Heart left ventricle (tissue), 16 donors: ENCODE results near the gene BMPER. TPM values are rescaled to one million over a fixed set of nuclear protein-coding genes. Genes with fewer than 3 reads are reported as not detected.

Source experiments
- ATAC-seq, 4 donors: fragments of 200-7000 bp; cut with Tn5 transposase; one replicate each; pipeline ENCODE4 v1.9.1; 2020 to 2022; ENCODE audit warnings: moderate library complexity in 4 of 4, mild to moderate bottlenecking in 3 of 4, moderate number of reproducible peaks in 1 of 4
- DNase-seq, 5 donors: peaks; one replicate each; pipeline ENCODE4 v3.0.0-alpha.2; 2020
- H3K27ac ChIP-seq, 12 donors: fragments of 200-600 bp; sonication (generic) in 4 of 12; one replicate each; pipeline versions ENCODE4 v1.5.0 to v1.8.0; 2016 to 2022; ENCODE audit warnings: mild to moderate bottlenecking in 2 of 12
- H3K27me3 ChIP-seq, 9 donors: fragments of 200-600 bp; sonication (generic) in 2 of 9; one replicate each; pipeline versions ENCODE4 v1.5.1 to v1.8.0; 2016 to 2022; ENCODE audit warnings: mild to moderate bottlenecking in 3 of 9
- H3K36me3 ChIP-seq, 9 donors: fragments of 200-600 bp; sonication (generic) in 2 of 9; one replicate each; pipeline versions ENCODE4 v1.5.0 to v1.8.0; 2018 to 2022; ENCODE audit warnings: mild to moderate bottlenecking in 2 of 9
- H3K4me1 ChIP-seq, 12 donors: fragments of 200-600 bp; sonication (generic) in 4 of 12; one replicate each; pipeline versions ENCODE4 v1.5.0 to v1.8.0; 2016 to 2022; ENCODE audit warnings: mild to moderate bottlenecking in 3 of 12
- H3K4me3 ChIP-seq, 12 donors: fragments of 200-600 bp; sonication (generic) in 4 of 12; one replicate each; pipeline versions ENCODE4 v1.5.0 to v1.8.0; 2017 to 2022; ENCODE audit warnings: mild to moderate bottlenecking in 9 of 12, moderate library complexity in 4 of 12
- H3K9me3 ChIP-seq, 12 donors: fragments of 200-600 bp; sonication (generic) in 4 of 12; one replicate each; pipeline versions ENCODE4 v1.5.0 to v1.8.0; 2016 to 2022; ENCODE audit warnings: mild to moderate bottlenecking in 1 of 12
- CTCF ChIP-seq, 12 donors: fragments of 200-600 bp; sonication (generic) in 4 of 12; IDR thresholded peaks; one replicate each; pipeline versions ENCODE4 v1.5.0 to v1.8.0; 2018 to 2022; ENCODE audit warnings: antibody characterized with exemption in 12 of 12, mild to moderate bottlenecking in 5 of 12
- POLR2A ChIP-seq, 2 donors: fragments of 450-650 bp; IDR thresholded peaks; one replicate each; pipeline ENCODE4 v1.6.1; 2017; ENCODE audit warnings: antibody characterized with exemption in 2 of 2, mild to moderate bottlenecking in 2 of 2, moderate library complexity in 2 of 2
- WGBS, 4 donors: extraction: QIAGEN DNeasy Blood & Tissue Kit in 2 of 4; methylation state at CpG; one replicate each; pipeline versions ENCODE4 v1.1.5 to v1.1.7; 2013 to 2018; 5-methylcytosine and 5-hydroxymethylcytosine counted together
- intact Hi-C, 10 donors: fragments of 100-400 bp; cut with DNase I; formaldehyde crosslinking; loops; one replicate each; pipeline versions ENCODE4 v1.11.1 to v1.14.2; 2022
- polyA plus RNA-seq, 2 donors: library from polyadenylated mRNA; stranded (reverse); fragments of 200-250 nt; gene quantifications; one replicate each; pipeline ENCODE4 v1.2.3, GENCODE V29; 2013
- total RNA-seq, 9 donors: library from RNA; depleted of rRNA in 2 of 9; stranded (reverse); fragments of >200 nt in 2 of 9; fragmentation: NEBNext Ultra II Directional in 3 of 9; extraction: Animal tissue kit (Norgen Biotek cat#: 25700) in 3 of 9; gene quantifications; one replicate each; pipeline versions ENCODE4 v1.1.0 to v1.2.4, GENCODE V29; 2016 to 2023
- donor health status: ischemic (EF 13 %, LVEDD 7.1; RV severe dilation, severe dysfunction).
- donor health status: healthy with polysubstance abuse.
- donor health status: DM: no; HTN: yes; CAD: no.
- donor health status: DM: no; HTN: no; CAD: no.
- donor health status: ischemic (EF 25% LVEDD 6.9; RV normal size, moderate dysfunction).
- donor health status: ischemic (EF 25% LVEDD 5.7; RV mildly dilated, moderate dysfunction).
- donor health status: healthy.
- donor health status: DM: yes; HTN: yes; CAD: no.
- donor health status: ischemic (EF 35%, LVEDD 5.7; RV mildly dilated, moderate dysfunction).
- donor health status: nonischemic (EF 11% LVEDD 7.7; RV severe dilation, severe dysfunction).
- donor health status: DM: yes; HTN: yes; CAD: no.
- donor health status: PGD.
- donor health status: ischemic (EF 29% LVEDD 5.4; RV normal size, mild dysfunction).
- donor health status: nonischemic (EF 23%, LVEDD 6.1; RV moderate dilation, normal function).

The BMPER gene
- total and polyA plus RNA-seq, 11 donors, result 0.05 to 4.2 (median 0.85) TPM

- ATAC-seq (no peak), DNase-seq (no peak)
- Histone ChIP-seq H3K4me3 (no peak overlapping the region), H3K4me1 (peaks cover 0 to 18% (median 1%) of the 10 kb centered on the region in 12 donors), H3K9me3 (no peaks in the 10 kb centered on the region), H3K27me3 (no peaks in the 10 kb centered on the region), H3K36me3 (no peaks in the 10 kb centered on the region), H3K27ac (no peak overlapping the region)
- WGBS, 4 donors, result 57 to 85% (median 65%) methylated on average over 2 to 3 of the region's 3 CpGs
- intact Hi-C loops, result no loop called here
- TF ChIP-seq POLR2A (IDR thresholded peaks at IDR 0.05) (no peak), CTCF (IDR thresholded peaks at IDR 0.05) (no peak)
Measured at GRCh38 chr7:33917661-33918060, 12.3 kb downstream of the BMPER start.

GRCh38 chr7:33918438-33919143 is 13.3 kb downstream of the BMPER start:
- Histone ChIP-seq H3K4me1 (peaks cover 0 to 18% (median 1%) of the 10 kb centered on the region in 12 donors), H3K4me3 (no peak overlapping the region), H3K9me3 (no peaks in the 10 kb centered on the region), H3K36me3 (no peaks in the 10 kb centered on the region), H3K27ac (no peak overlapping the region), H3K27me3 (peaks cover 0 to 2% (median 0%) of the 10 kb centered on the region in 9 donors)
- no peak for ATAC-seq
- intact Hi-C loops, result no loop called here
- 47 to 58% (median 52%) methylated on average over 3 of the region's 3 CpGs for WGBS, 4 donors
- TF ChIP-seq CTCF (IDR thresholded peaks at IDR 0.05) (no peak), POLR2A (IDR thresholded peaks at IDR 0.05) (no peak)
- no peak for DNase-seq

GRCh38 chr7:33919449-33919848 is 14.1 kb downstream of the BMPER start:
- ATAC-seq (no peak), DNase-seq (no peak)
- no peak overlapping the region for H3K4me3 ChIP-seq
- H3K9me3 ChIP-seq, result no peaks in the 10 kb centered on the region
- intact Hi-C loops, result no loop called here
- peaks cover 0 to 11% (median 0%) of the 10 kb centered on the region in 9 donors for H3K27me3 ChIP-seq
- no peak overlapping the region for H3K27ac ChIP-seq
- no peaks in the 10 kb centered on the region for H3K36me3 ChIP-seq
- TF ChIP-seq CTCF (IDR thresholded peaks at IDR 0.05), result no peak
- H3K4me1 ChIP-seq, result peaks cover 0 to 18% (median 1%) of the 10 kb centered on the region in 12 donors

- peaks cover 0 to 18% (median 1%) of the 10 kb centered on the region in 12 donors for H3K4me1 ChIP-seq
- H3K27ac ChIP-seq, result peak overlapping the region in 1 of 12 donors; percentile 34
- H3K27me3 ChIP-seq, result peaks cover 0 to 16% (median 0%) of the 10 kb centered on the region in 9 donors
- no peaks in the 10 kb centered on the region for H3K9me3 ChIP-seq
- 71 to 78% (median 76%) methylated on average over 16 to 17 of the region's 17 CpGs for WGBS, 4 donors
- intact Hi-C loops, result no loop called here
- ATAC-seq (peak in 3 of 4 donors; percentile 66 to 84 (median 70)), DNase-seq (peak in 3 of 5 donors; percentile 31 to 69 (median 65))
- TF ChIP-seq POLR2A (IDR thresholded peaks at IDR 0.05) (no peak), CTCF (IDR thresholded peaks at IDR 0.05) (no peak)
- no peak overlapping the region for H3K4me3 ChIP-seq
- H3K36me3 ChIP-seq, result no peaks in the 10 kb centered on the region
Measured at GRCh38 chr7:33921216-33921938, 16.0 kb downstream of the BMPER start.
